Measurements from ENCODE around the gene BLVRB.
A peak's percentile ranks its signal among the peaks of the same experiment; 100 is the strongest.
"Not testable (repeated sequence)": the region's sequence is repeated elsewhere in the genome, so short reads cannot be mapped to it uniquely, and the experiment has no call there.

Gene BLVRB

GRCh38 chr19:40465557-40466218, at the start of gene BLVRB:
Gene BLVRB (minus strand): TSS chr19:40465745. CDS start chr19:40465688, 57 bp downstream.
- DNase-seq, result peak; percentile 94

GRCh38 chr19:40513741-40514315, 48.3 kb upstream of the BLVRB start:
- no peak for DNase-seq

GRCh38 chr19:40513345-40513678, 47.8 kb upstream of the BLVRB start:
- no peak for DNase-seq

GRCh38 chr19:40512473-40513344, 47.2 kb upstream of the BLVRB start:
- no peak for DNase-seq

DNA sequence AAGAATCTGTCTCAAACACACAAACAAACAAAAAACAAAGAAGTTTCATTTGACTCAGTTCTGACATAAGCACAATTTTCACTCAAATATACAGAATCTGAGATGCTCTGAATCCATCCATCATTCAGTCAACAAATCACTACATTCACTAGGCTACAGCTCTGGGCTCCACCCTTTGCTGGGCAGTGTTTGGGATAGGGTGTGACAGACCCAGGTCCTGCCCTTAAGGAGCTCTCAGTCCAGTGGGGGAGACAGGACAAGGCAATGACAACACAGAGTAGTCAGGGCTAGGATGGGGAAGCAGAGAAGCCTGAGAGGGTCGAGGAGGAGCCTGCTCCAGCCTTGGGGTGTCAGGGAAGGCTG, 46.5 kb upstream of the BLVRB start:
- no peak for DNase-seq

GRCh38 chr19:40511487-40511886, 45.9 kb upstream of the BLVRB start:
- no peak for DNase-seq

- no peak for DNase-seq
Measured at GRCh38 chr19:40510526-40511115, 45.1 kb upstream of the BLVRB start.

DNA sequence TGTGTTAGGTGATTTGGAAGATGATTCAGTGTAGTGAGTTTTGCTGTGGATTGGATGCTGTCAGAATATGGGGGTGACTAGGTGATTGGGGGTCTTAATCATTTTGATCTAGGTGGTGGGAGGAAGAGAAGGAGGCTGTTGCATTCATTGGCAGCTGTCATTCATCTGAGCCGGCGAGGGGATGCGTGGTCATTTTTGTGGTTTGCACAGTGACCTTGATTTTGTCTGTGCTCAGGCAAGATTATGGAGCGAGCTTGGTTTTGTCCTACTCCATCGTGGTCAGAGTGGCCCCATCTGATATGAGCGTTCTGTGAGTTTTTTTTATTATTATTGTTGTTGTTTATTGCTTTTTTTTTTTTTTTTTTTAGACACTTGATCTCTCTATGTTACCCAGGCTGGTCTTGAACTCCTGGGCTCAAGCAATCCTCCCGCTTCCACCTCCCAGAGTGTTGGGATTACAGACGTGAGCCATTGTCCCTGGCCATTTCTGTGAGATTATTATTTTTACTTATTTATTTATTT, 43.3 kb upstream of the BLVRB start:
- DNase-seq, result no peak

- no peak for DNase-seq
Measured at GRCh38 chr19:40507892-40508291, 42.3 kb upstream of the BLVRB start.

- no peak for DNase-seq
Measured at GRCh38 chr19:40506099-40506498, 40.6 kb upstream of the BLVRB start.

DNA sequence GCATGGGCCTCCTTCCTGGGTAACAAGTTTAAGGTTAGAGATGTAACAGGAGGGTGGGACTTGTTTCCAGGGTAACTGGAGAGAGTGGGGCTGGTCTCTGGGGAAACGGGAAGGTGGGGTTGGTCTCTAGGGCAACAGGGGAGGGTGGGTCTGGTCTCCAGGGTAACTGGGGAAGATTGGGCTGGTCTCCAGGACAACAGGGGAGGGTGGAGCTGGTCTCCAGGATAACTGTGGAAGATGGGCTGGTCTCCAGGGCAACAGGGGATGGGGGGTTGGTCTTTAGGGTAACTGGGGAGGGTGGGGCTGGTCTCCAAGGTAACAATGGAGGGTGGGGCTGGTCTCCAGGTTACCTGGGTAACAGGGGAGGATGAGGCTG, 37.8 kb upstream of the BLVRB start:
- no peak for DNase-seq

- DNase-seq, result no peak
Measured at GRCh38 chr19:40502647-40503319, 37.2 kb upstream of the BLVRB start.

GRCh38 chr19:40502081-40502480, 36.5 kb upstream of the BLVRB start:
- DNase-seq, result no peak

- no peak for DNase-seq
Measured at GRCh38 chr19:40501599-40501998, 36.1 kb upstream of the BLVRB start.

GRCh38 chr19:40500678-40501530, 35.4 kb upstream of the BLVRB start:
- not testable (repeated sequence) for DNase-seq

DNA sequence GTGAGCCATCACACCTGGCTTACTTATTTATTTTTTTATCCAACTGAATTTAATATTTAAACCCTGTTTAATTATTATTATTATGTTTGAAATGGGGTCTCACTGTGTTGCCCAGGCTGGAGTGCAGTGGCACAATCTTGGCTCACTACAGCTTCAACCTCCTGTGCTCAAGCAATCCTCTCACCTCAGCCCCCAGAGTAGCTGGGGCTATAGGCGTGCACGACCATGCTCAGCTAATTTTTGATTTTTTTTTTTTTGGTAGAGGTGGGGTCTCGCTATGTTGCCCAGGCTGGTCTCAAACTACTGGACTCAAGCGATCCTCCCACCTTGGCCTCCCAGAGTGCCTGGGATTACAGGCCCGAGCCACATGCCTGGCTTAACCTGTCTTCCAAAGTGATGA, 33.8 kb upstream of the BLVRB start:
- no peak for DNase-seq

DNA sequence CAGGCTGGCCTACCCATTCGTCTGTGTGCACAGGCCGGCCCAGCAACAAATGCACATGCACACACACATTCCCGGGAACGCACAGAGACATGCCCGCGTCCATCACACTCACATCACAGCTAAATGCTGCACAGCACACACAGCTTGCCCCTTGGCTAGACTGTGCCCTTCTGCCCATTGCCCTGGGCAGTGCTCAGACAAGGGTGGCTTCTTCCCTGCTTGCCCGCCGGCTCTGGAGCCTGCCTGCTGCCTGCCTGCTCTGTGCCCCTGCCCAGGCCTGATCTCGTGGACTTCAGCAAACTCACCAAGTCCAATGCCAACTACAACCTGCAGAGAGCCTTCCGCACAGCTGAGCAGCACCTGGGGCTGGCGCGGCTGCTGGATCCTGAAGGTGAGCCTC, 31.7 kb upstream of the BLVRB start:
- no peak for DNase-seq

GRCh38 chr19:40494191-40494838, 28.8 kb upstream of the BLVRB start:
- DNase-seq, result no peak

DNA sequence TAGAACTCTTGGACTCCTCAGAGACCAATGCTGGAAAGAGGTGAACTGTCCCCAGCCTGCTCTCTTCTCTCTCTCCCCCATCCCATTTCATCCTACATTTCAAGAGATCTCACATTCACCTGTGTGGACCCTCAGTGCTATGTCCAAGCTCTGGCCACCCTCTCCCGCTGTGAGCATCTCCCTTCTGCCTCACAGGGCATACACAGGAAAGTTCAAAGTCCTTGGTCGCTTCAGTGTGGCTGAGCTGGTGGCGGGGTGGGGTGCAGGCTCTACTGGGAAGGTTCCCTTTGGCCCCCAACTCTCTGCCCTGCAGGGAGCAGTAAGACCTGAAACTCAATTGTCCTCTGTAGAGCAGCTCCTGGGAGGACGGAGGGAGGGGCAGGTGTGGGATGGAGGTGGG, 28.2 kb upstream of the BLVRB start:
- DNase-seq, result no peak

GRCh38 chr19:40492274-40492673, 26.7 kb upstream of the BLVRB start:
- no peak for DNase-seq

- no peak for DNase-seq
Measured at GRCh38 chr19:40489882-40490230, 24.3 kb upstream of the BLVRB start.

DNA sequence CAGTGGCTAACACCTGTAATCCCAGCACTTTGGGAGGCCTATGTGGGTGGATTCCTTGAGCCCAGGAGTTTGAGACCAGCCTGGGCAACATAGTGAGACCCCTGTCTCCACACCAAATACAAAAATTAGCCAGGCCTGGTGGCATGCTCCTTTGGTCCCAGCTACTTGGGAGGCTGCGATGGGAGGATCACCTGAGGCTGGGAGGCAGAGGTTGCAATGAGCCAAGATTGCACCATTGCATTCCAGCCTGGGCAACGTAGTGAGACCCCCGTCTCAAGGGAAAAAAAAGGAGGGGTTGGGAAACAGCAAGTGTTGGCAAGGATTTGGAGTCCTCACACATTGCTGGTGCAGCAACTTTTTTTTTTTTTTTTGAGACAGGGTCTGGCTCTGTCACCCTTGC, 20.5 kb upstream of the BLVRB start:
- DNase-seq, result no peak

Data from NCI-H1048 (cell line).